ENCODE results near the gene SMIM14.
"Not testable (repeated sequence)": the region's sequence is repeated elsewhere in the genome, so short reads cannot be mapped to it uniquely, and the experiment has no call there.

The SMIM14 gene

GRCh38 chr4:39596971-39597370 lies 41.7 kb downstream of the SMIM14 start:
- DNase-seq (ENCODE audit: low read depth), result no peak

GRCh38 chr4:39591290-39591689 lies 47.4 kb downstream of the SMIM14 start:
- DNase-seq (ENCODE audit: low read depth), result no peak

- no peak for DNase-seq (ENCODE audit: low read depth)
Observed at GRCh38 chr4:39587881-39588280, 50.8 kb downstream of the SMIM14 start.

- DNase-seq (ENCODE audit: low read depth), result no peak
Observed at GRCh38 chr4:39574946-39575345, 63.7 kb downstream of the SMIM14 start.

- DNase-seq (ENCODE audit: low read depth), result no peak
Observed at GRCh38 chr4:39571504-39571903, 67.2 kb downstream of the SMIM14 start.

- no peak for DNase-seq (ENCODE audit: low read depth)
Observed at GRCh38 chr4:39571054-39571453, 67.6 kb downstream of the SMIM14 start.

GRCh38 chr4:39569209-39569608 lies 69.5 kb downstream of the SMIM14 start:
- DNase-seq (ENCODE audit: low read depth), result no peak

GRCh38 chr4:39568805-39569204 lies 69.9 kb downstream of the SMIM14 start:
- DNase-seq (ENCODE audit: low read depth), result no peak

- DNase-seq (ENCODE audit: low read depth), result no peak
Observed at GRCh38 chr4:39565878-39566600, 72.6 kb downstream of the SMIM14 start.

GRCh38 chr4:39563346-39563847 lies 75.3 kb downstream of the SMIM14 start:
- DNase-seq (ENCODE audit: low read depth), result no peak

- DNase-seq (ENCODE audit: low read depth), result no peak
Observed at GRCh38 chr4:39562792-39563191, 75.9 kb downstream of the SMIM14 start.

- DNase-seq (ENCODE audit: low read depth), result no peak
Observed at GRCh38 chr4:39559626-39560025, 79.0 kb downstream of the SMIM14 start.

GRCh38 chr4:39555472-39555871 lies 83.2 kb downstream of the SMIM14 start:
- DNase-seq (ENCODE audit: low read depth), result no peak

GRCh38 chr4:39548425-39549067 lies 90.1 kb downstream of the SMIM14 start:
- DNase-seq (ENCODE audit: low read depth), result no peak

GRCh38 chr4:39544580-39545315 lies 93.9 kb downstream of the SMIM14 start:
- DNase-seq (ENCODE audit: low read depth), result no peak

GRCh38 chr4:39544080-39544479 lies 94.6 kb downstream of the SMIM14 start:
- not testable (repeated sequence) for DNase-seq (ENCODE audit: low read depth)

GRCh38 chr4:39543034-39543433 lies 95.6 kb downstream of the SMIM14 start:
- no peak for DNase-seq (ENCODE audit: low read depth)

- DNase-seq (ENCODE audit: low read depth), result no peak
Observed at GRCh38 chr4:39542611-39543012, 96.1 kb downstream of the SMIM14 start.

- DNase-seq (ENCODE audit: low read depth), result no peak
Observed at GRCh38 chr4:39541987-39542610, 96.6 kb downstream of the SMIM14 start.

- DNase-seq (ENCODE audit: low read depth), result no peak
Observed at GRCh38 chr4:39539089-39539611, 99.5 kb downstream of the SMIM14 start.

GRCh38 chr4:39533541-39533940 lies 105.1 kb downstream of the SMIM14 start:
- no peak for DNase-seq (ENCODE audit: low read depth)

- DNase-seq (ENCODE audit: low read depth), result not testable (repeated sequence)
Observed at GRCh38 chr4:39532237-39532636, 106.4 kb downstream of the SMIM14 start.
